HG02884 (cell line): ENCODE data around the gene IDE.
"Not testable (repeated sequence)": the region's sequence is repeated elsewhere in the genome, so short reads cannot be mapped to it uniquely, and the experiment has no call there.

Source experiments
- ATAC-seq: cut with Tn5 transposase; IDR thresholded peaks from one replicate; pipeline ENCODE4 v1.9.1; 2021; ENCODE audit warnings: mild to moderate bottlenecking, moderate library complexity; ENCODE audit not compliant: unreplicated experiment

Gene IDE

GRCh38 chr10:92573798-92574547 lies at the start of gene IDE:
Gene IDE (minus strand): TSS chr10:92574093. CDS start chr10:92574019, 74 bp downstream.
- ATAC-seq: peak; percentile 55

GRCh38 chr10:92619368-92619767 lies 45.5 kb upstream of the IDE start:
- ATAC-seq: no peak

GRCh38 chr10:92615515-92615914 lies 41.6 kb upstream of the IDE start:
- ATAC-seq: no peak

- no peak for ATAC-seq
Measured at GRCh38 chr10:92604841-92605240, 30.9 kb upstream of the IDE start.

- no peak for ATAC-seq
Measured at GRCh38 chr10:92598321-92598720, 24.4 kb upstream of the IDE start.

GRCh38 chr10:92595505-92595904 lies 21.6 kb upstream of the IDE start:
- no peak for ATAC-seq

GRCh38 chr10:92593619-92594588 lies 20.0 kb upstream of the IDE start:
- ATAC-seq: no peak

- ATAC-seq: peak; percentile 59
Measured at GRCh38 chr10:92592761-92593618, 19.1 kb upstream of the IDE start, which contains the start of gene KIF11. Gene KIF11 (plus strand): TSS chr10:92593130. CDS start chr10:92593376, 246 bp downstream.

- peak; percentile 73 for ATAC-seq
Measured at GRCh38 chr10:92591550-92592022, 17.7 kb upstream of the IDE start.

- ATAC-seq: peak; percentile 4
Measured at GRCh38 chr10:92590623-92591549, 17.0 kb upstream of the IDE start.

GRCh38 chr10:92582347-92582746 lies 8.5 kb upstream of the IDE start:
- not testable (repeated sequence) for ATAC-seq

GRCh38 chr10:92575961-92576360 lies 2.1 kb upstream of the IDE start:
- ATAC-seq: no peak

GRCh38 chr10:92574548-92575261 lies 812 bp upstream of the IDE start:
- no peak for ATAC-seq

- peak; percentile 36 for ATAC-seq
Measured at GRCh38 chr10:92573091-92573797, 649 bp downstream of the IDE start.

- no peak for ATAC-seq
Measured at GRCh38 chr10:92572362-92573090, 1.4 kb downstream of the IDE start.

GRCh38 chr10:92571649-92572048 lies 2.2 kb downstream of the IDE start:
- ATAC-seq: no peak

GRCh38 chr10:92569663-92570062 lies 4.2 kb downstream of the IDE start:
- not testable (repeated sequence) for ATAC-seq

GRCh38 chr10:92569071-92569470 lies 4.8 kb downstream of the IDE start:
- ATAC-seq: no peak
